GM18520 (cell line): Measurements from ENCODE around the gene NSG2.
"Not testable (repeated sequence)": the region's sequence is repeated elsewhere in the genome, so short reads cannot be mapped to it uniquely, and the experiment has no call there.

Experiments
- ATAC-seq: cut with Tn5 transposase; IDR thresholded peaks from one replicate; pipeline ENCODE4 v1.9.1; 2021; ENCODE audit not compliant: unreplicated experiment

NSG2 gene

GRCh38 chr5:174045470-174046025, at the start of gene NSG2:
Gene NSG2, plus strand, starts transcription at chr5:174045706. Its CDS starts 1,050 bp downstream, at chr5:174046756.
- ATAC-seq, result no peak

- ATAC-seq, result no peak
Measured at GRCh38 chr5:173997331-173997730, 48.2 kb upstream of the NSG2 start.

GRCh38 chr5:173998531-173998930, 47.0 kb upstream of the NSG2 start:
- ATAC-seq, result no peak

GRCh38 chr5:174000076-174000475, 45.4 kb upstream of the NSG2 start:
- ATAC-seq, result no peak

- ATAC-seq, result no peak
Measured at GRCh38 chr5:174003795-174004194, 41.7 kb upstream of the NSG2 start.

GRCh38 chr5:174008922-174009321, 36.6 kb upstream of the NSG2 start:
- no peak for ATAC-seq

- ATAC-seq, result no peak
Measured at GRCh38 chr5:174010365-174010764, 35.1 kb upstream of the NSG2 start.

- no peak for ATAC-seq
Measured at GRCh38 chr5:174011441-174011840, 34.1 kb upstream of the NSG2 start.

GRCh38 chr5:174020069-174020927, 25.2 kb upstream of the NSG2 start:
- ATAC-seq, result not testable (repeated sequence)

- ATAC-seq, result no peak
Measured at GRCh38 chr5:174020928-174021304, 24.6 kb upstream of the NSG2 start.

GRCh38 chr5:174022384-174023095, 23.0 kb upstream of the NSG2 start:
- no peak for ATAC-seq

GRCh38 chr5:174030286-174030685, 15.2 kb upstream of the NSG2 start:
- no peak for ATAC-seq

- no peak for ATAC-seq
Measured at GRCh38 chr5:174044466-174045254, 846 bp upstream of the NSG2 start.

GRCh38 chr5:174046558-174046957, 1.1 kb downstream of the NSG2 start:
- ATAC-seq, result no peak

GRCh38 chr5:174047472-174048099, 2.1 kb downstream of the NSG2 start:
- no peak for ATAC-seq

- no peak for ATAC-seq
Measured at GRCh38 chr5:174052636-174053035, 7.1 kb downstream of the NSG2 start.

GRCh38 chr5:174053905-174054304, 8.4 kb downstream of the NSG2 start:
- ATAC-seq, result no peak

- no peak for ATAC-seq
Measured at GRCh38 chr5:174056064-174056847, 10.8 kb downstream of the NSG2 start.

GRCh38 chr5:174057206-174057605, 11.7 kb downstream of the NSG2 start:
- no peak for ATAC-seq
